Breast epithelium (tissue), 4 donors: Measurements from ENCODE around the gene TTC9B. TPM values are rescaled to one million over a fixed set of nuclear protein-coding genes. Genes with fewer than 3 reads are reported as not detected.

Experiments
- DNase-seq, 2 donors: peaks; one replicate each; pipeline ENCODE4 v3.0.0-alpha.2; 2019; ENCODE audit warnings: low spot score in 2 of 2
- H3K27ac ChIP-seq, 2 donors: fragments of 200-600 bp; sonication (generic) in 1 of 2; one replicate each; pipeline ENCODE4 v1.5.1; 2016 to 2019; ENCODE audit warnings: mild to moderate bottlenecking in 1 of 2
- H3K27me3 ChIP-seq, 2 donors: fragments of 200-600 bp; sonication (generic) in 1 of 2; one replicate each; pipeline versions ENCODE4 v1.5.1 to v1.6.0; 2017 to 2019; ENCODE audit warnings: control low read depth in 1 of 2, mild to moderate bottlenecking in 1 of 2
- H3K36me3 ChIP-seq: fragments of 200-600 bp; one replicate; pipeline ENCODE4 v1.5.1; 2019
- H3K4me1 ChIP-seq, 2 donors: fragments of 200-600 bp; sonication (generic); one replicate each; pipeline ENCODE4 v1.5.1; 2016 to 2019; ENCODE audit warnings: control low read depth in 1 of 2
- H3K4me3 ChIP-seq, 3 donors: fragments of 200-600 bp; sonication (generic); 1 replicate in 2 of 3; 2 replicates in 1 of 3; pipeline ENCODE4 v1.5.1; 2016 to 2019; ENCODE audit warnings: mild to moderate bottlenecking in 3 of 3, moderate library complexity in 2 of 3
- H3K9me3 ChIP-seq, 2 donors: fragments of 200-600 bp; sonication (generic) in 1 of 2; one replicate each; pipeline ENCODE4 v1.5.1; 2016 to 2019; ENCODE audit warnings: control low read depth in 1 of 2
- CTCF ChIP-seq, 3 donors: fragments of 450-650 bp; IDR thresholded peaks; one replicate each; pipeline ENCODE4 v1.5.1; 2016 to 2017; ENCODE audit warnings: antibody characterized with exemption in 3 of 3, mild to moderate bottlenecking in 3 of 3, moderate library complexity in 3 of 3
- POLR2A ChIP-seq: fragments of 450-650 bp; IDR thresholded peaks from one replicate; pipeline ENCODE4 v1.6.1; 2016; ENCODE audit warnings: antibody characterized with exemption, mild to moderate bottlenecking, moderate library complexity
- POLR2AphosphoS5 ChIP-seq, 3 donors: sonication (generic); formaldehyde crosslinking; IDR thresholded peaks; one replicate each; pipeline ENCODE4 v1.6.1; 2017; ENCODE audit warnings: antibody characterized with exemption in 3 of 3
- intact Hi-C: fragments of 100-400 bp; cut with DNase I; formaldehyde crosslinking; loops from one replicate; pipeline ENCODE4 v1.15.1; 2023; ENCODE audit warnings: low total_unique reads
- total RNA-seq, 3 donors: library from RNA; depleted of rRNA; stranded (reverse); fragments of >200 nt; gene quantifications; one replicate each; pipeline ENCODE4 v1.1.0, GENCODE V29; 2016

The TTC9B gene
- total RNA-seq, 3 donors from 2014 or later, result 0.29 TPM; not detected in 2

DNA sequence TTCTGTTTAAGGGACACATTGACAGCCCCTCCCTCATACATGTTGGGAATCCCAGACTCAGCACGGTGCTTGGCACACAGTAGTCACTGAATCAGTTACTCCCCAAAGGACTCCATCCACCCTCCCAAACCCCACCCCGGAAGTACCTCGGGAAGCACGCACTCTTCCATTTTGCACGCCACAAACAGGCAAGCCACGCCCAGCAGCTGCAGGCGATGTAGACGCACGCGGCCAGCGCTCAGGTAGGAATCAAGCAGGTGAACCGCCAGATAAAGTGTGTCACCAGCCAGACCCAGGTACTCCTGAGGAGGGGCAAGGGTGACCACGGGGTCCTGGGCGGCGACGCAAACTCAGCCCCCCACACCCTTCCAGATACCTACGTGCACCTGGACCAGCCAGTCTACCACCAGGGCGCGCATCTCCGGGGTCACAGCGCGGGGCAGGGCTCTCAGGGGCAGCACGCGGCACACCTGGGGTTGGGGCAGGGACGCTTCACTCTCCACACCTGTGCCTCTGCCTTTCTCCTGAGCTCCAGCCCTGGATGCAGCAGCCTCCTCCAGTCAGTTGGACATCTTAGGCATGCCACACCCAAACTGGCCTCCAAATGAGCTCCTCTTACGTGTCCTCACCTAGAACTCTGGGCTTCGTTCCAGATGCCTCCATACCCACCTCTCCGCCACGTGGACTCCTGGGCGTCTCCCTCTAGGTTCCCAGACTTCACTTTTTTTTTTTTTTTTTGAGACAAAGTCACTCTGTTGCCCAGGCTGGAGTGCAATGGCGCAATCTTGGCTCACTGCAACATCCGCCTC is 6.4 kb upstream of the TTC9B start:
- H3K36me3 ChIP-seq, result no peaks in the 10 kb centered on the region
- H3K27ac ChIP-seq, result no peak overlapping the region
- H3K4me3 ChIP-seq, result no peak overlapping the region
- H3K27me3 ChIP-seq, result peaks cover 9 to 37% of the 10 kb centered on the region in 2 donors
- TF ChIP-seq CTCF (IDR thresholded peaks at IDR 0.05) (no peak), POLR2AphosphoS5 (IDR thresholded peaks at IDR 0.05) (no peak)
- no peaks in the 10 kb centered on the region for H3K9me3 ChIP-seq
- intact Hi-C loops, result no loop called here
- H3K4me1 ChIP-seq, result peaks cover 0 to 7% of the 10 kb centered on the region in 2 donors
- DNase-seq, result no peak

- intact Hi-C loops, result no loop called here
- H3K4me3 ChIP-seq, result peak overlapping the region in 1 of 3 donors; percentile 21
- TF ChIP-seq POLR2AphosphoS5 (IDR thresholded peaks at IDR 0.05), result no peak
- TF ChIP-seq CTCF (IDR thresholded peaks at IDR 0.05), result no peak
- TF ChIP-seq POLR2A, result no peak
These were observed 5.1 kb upstream of the TTC9B start for GRCh38 chr19:40223135-40223822.

DNA sequence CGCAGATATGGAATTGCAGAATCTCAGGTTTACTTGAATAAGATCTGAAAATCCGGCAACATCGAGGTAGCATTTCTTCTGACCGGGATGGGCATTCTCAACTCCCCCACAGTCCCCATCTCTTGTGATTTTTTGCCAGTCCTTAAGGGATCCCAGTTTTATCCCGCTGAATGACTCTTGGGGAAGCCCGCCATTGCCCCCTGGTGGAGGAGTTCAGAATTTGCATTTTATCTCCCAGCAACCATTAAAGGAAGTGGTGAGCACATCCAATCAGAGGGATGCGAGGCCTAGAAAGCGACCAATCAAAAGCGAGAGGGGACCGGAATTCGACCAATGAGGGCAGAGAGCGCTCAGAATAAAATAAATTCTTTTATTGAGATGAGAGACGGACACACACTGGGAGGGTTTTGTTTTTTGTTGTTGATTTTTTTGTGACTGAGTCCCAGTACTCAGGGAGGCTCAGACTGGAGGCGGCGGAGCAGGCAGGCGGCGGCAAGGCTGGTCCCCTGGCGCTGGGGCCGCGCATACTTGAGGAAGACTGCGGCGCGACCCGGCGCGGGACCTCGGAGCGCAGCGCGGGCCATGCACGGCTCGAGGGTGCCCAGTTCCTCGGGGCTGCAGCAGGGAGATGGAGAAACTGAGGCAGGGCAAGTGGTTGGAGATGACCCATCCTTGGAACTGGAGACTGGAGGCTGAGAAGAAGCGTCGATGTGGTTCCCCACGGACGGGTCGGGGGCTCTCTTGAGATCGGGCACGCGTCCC is 3.9 kb upstream of the TTC9B start:
- peak; percentile 67 to 69 for DNase-seq
- TF ChIP-seq POLR2AphosphoS5 (IDR thresholded peaks at IDR 0.05) (no peak), POLR2A (no peak), CTCF (IDR thresholded peaks at IDR 0.05) (peak; percentile 85 to 90 (median 89))
- Histone ChIP-seq H3K27ac (no peak overlapping the region), H3K4me1 (peaks cover 0 to 7% of the 10 kb centered on the region in 2 donors), H3K36me3 (no peaks in the 10 kb centered on the region), H3K9me3 (no peaks in the 10 kb centered on the region), H3K27me3 (peaks cover 23 to 55% of the 10 kb centered on the region in 2 donors), H3K4me3 (no peak overlapping the region)
- intact Hi-C loops, result no loop called here

More at GRCh38 chr19:40223135-40223822, 5.1 kb upstream of the TTC9B start:
- H3K4me1 ChIP-seq, result peaks cover 0 to 7% of the 10 kb centered on the region in 2 donors
- H3K36me3 ChIP-seq, result no peaks in the 10 kb centered on the region
- no peak for DNase-seq
- H3K27ac ChIP-seq, result no peak overlapping the region
- peaks cover 12 to 43% of the 10 kb centered on the region in 2 donors for H3K27me3 ChIP-seq
- H3K9me3 ChIP-seq, result no peaks in the 10 kb centered on the region

DNA sequence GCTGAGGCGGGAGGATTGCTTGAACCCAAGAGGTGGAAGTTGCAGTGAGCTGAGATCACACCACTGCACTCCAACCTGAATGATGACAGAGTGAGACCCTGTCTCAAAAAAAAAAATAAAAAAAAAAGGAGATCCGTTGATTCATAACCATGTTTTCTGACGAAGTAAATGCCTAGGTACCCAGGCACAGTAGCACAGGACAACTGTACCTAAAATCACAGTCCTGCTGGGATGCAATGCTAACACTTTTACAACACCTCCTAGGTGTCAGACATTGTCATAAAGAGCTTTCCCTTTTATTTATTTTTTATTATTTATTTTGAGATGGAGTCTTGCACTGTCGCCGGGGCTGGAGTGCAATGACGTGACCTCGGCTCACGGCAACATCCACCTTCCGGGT is 2.5 kb upstream of the TTC9B start:
- TF ChIP-seq POLR2AphosphoS5 (IDR thresholded peaks at IDR 0.05) (no peak), CTCF (IDR thresholded peaks at IDR 0.05) (no peak), POLR2A (no peak)
- peaks cover 23 to 57% of the 10 kb centered on the region in 2 donors for H3K27me3 ChIP-seq
- no peak overlapping the region for H3K4me3 ChIP-seq
- no peaks in the 10 kb centered on the region for H3K9me3 ChIP-seq
- no peak overlapping the region for H3K27ac ChIP-seq
- no peak for DNase-seq
- no peaks in the 10 kb centered on the region for H3K36me3 ChIP-seq
- intact Hi-C loops, result no loop called here
- H3K4me1 ChIP-seq, result no peaks in the 10 kb centered on the region
